ENCODE results near the gene ANKRD27. TPM values are rescaled to one million over a fixed set of nuclear protein-coding genes. Genes with fewer than 3 reads are reported as not detected.

Gene ANKRD27
- total and polyA plus RNA-seq, 7 donors: 6.3 to 43.3 (median 16.9) TPM

DNA sequence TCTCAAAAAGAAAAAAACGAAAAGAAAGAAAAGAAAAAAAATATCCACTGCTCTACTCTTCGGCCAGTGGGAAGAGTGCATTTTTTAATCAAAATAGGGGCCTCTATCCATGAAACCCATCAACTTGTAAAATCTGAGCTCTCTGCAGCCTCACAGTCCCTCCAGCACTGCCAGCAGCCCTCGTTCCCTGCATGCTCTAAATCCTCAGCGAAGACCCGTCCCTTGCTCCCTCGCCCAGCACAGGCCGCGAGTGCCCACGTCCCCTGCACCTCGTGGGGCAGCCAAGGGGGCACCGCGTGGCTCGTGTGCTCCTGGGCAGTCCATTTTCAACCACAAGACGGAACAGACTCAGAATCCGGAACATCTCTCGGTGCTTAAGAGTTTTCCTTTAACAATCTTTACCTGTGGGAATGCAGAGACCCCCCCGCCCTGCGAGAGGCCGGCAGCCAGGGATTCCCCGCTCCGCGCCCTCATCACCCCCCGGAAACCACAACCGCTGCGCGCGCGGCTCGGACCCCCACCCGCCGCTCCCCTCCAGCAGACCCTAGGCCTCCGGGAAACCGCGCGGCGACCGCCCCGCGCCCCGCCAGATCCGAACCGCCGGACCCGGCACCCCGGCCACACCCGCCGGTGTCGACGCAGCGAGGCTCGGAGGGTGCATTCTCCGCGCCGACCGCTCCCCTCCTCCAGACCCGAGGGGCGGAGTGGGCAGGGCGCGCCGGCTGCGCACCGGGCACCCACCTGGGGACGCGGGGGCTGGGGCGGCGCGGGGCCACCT is 638 bp downstream of the ANKRD27 start:
- 2 to 3% (median 2%) methylated on average over 47 to 67 of the region's 67 CpGs for WGBS, 3 donors
- H3K4me1 ChIP-seq: peaks cover 29% of the 10 kb centered on the region
- DNase-seq (no peak), ATAC-seq (no peak)
- peaks cover 0 to 3% (median 0%) of the 10 kb centered on the region in 3 donors for H3K27me3 ChIP-seq (ENCODE audit: insufficient read depth in 3 of 3, low read length in 2 of 3)
- intact Hi-C loops (cut with DNase I): loop anchor here in 1 of 2 donors (10.0 kb wide), 2 partner anchors 90 to 270 kb away; partner anchors contain the start of genes DPY19L3 and PDCD5
- peak overlapping the region; percentile 99 for H3K4me3 ChIP-seq
- peak overlapping the region; percentile 96 for H3K27ac ChIP-seq
- H3K36me3 ChIP-seq (ENCODE audit: insufficient read depth in 1 of 2, low read depth in 1 of 2): no peaks in the 10 kb centered on the region
- no peaks in the 10 kb centered on the region for H3K9me3 ChIP-seq
- TF ChIP-seq, protein P1, sequence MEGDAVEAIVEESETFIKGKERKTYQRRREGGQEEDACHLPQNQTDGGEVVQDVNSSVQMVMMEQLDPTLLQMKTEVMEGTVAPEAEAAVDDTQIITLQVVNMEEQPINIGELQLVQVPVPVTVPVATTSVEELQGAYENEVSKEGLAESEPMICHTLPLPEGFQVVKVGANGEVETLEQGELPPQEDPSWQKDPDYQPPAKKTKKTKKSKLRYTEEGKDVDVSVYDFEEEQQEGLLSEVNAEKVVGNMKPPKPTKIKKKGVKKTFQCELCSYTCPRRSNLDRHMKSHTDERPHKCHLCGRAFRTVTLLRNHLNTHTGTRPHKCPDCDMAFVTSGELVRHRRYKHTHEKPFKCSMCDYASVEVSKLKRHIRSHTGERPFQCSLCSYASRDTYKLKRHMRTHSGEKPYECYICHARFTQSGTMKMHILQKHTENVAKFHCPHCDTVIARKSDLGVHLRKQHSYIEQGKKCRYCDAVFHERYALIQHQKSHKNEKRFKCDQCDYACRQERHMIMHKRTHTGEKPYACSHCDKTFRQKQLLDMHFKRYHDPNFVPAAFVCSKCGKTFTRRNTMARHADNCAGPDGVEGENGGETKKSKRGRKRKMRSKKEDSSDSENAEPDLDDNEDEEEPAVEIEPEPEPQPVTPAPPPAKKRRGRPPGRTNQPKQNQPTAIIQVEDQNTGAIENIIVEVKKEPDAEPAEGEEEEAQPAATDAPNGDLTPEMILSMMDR (IDR thresholded peaks at IDR 0.05): no peak

DNA sequence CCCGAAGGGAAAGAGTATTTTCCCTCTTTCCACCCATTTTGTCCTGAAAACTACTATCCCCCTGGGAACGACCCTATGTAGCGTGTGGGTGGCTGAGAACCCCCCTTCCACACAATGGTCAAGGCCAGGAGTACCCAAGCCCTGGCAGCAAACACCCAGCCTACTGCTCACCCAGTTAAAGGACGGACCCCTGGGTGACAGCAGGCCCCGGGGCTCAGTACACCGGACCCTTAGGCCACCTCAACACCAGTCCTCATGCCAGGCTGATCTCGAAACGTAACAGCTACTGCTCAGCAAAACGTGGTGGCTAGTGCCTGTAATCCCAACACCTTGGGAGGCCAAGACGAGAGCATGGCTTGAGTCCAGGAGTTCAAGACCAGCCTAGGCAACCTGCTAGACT is 1.4 kb downstream of the ANKRD27 start:
- intact Hi-C loops (cut with DNase I): loop anchor here in 1 of 2 donors (10.0 kb wide), 2 partner anchors 89 to 269 kb away; partner anchors contain the start of genes DPY19L3 and PDCD5
- no peaks in the 10 kb centered on the region for H3K36me3 ChIP-seq (ENCODE audit: insufficient read depth in 1 of 2, low read depth in 1 of 2)
- H3K4me1 ChIP-seq: peaks cover 30% of the 10 kb centered on the region
- H3K27me3 ChIP-seq (ENCODE audit: insufficient read depth in 3 of 3, low read length in 2 of 3): peaks cover 0 to 3% (median 0%) of the 10 kb centered on the region in 3 donors
- H3K27ac ChIP-seq: no peak overlapping the region
- DNase-seq (peak in 1 of 2 donors; percentile 36), ATAC-seq (no peak)
- peak overlapping the region; percentile 99 for H3K4me3 ChIP-seq
- WGBS, 3 donors: 65 to 84% (median 69%) methylated on average over 10 of the region's 10 CpGs
- TF ChIP-seq, protein P1 (IDR thresholded peaks at IDR 0.05): no peak
- no peaks in the 10 kb centered on the region for H3K9me3 ChIP-seq

DNA sequence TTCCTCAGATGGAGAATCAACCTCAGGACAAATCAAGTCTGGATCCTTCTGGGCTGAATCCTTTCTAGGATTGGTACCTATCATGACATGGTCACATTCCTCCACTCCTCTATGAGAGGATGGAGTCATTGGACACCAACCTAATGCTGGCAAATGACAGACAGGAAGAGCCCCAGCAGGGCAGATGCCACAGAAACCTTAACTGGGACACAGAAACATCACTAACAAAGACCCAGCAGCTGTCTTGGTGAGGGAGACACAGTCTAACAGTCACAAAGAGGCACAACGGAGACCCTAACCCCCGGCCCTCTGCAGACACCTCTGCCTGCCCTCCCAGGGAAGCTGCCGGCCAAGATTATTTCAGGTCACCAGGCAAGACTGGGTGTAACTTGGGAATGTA is 2.1 kb downstream of the ANKRD27 start:
- peaks cover 0 to 3% (median 0%) of the 10 kb centered on the region in 3 donors for H3K27me3 ChIP-seq (ENCODE audit: insufficient read depth in 3 of 3, low read length in 2 of 3)
- ATAC-seq (no peak), DNase-seq (peak in 1 of 2 donors; percentile 34)
- H3K27ac ChIP-seq: no peak overlapping the region
- H3K4me3 ChIP-seq: peak overlapping the region; percentile 22
- peaks cover 33% of the 10 kb centered on the region for H3K4me1 ChIP-seq
- no peaks in the 10 kb centered on the region for H3K9me3 ChIP-seq
- H3K36me3 ChIP-seq (ENCODE audit: insufficient read depth in 1 of 2, low read depth in 1 of 2): no peaks in the 10 kb centered on the region
- TF ChIP-seq, protein P1 (IDR thresholded peaks at IDR 0.05): no peak
- intact Hi-C loops (cut with DNase I): loop anchor here in 1 of 2 donors (10.0 kb wide), 2 partner anchors 88 to 268 kb away; partner anchors contain the start of genes DPY19L3 and PDCD5
- 54 to 74% (median 65%) methylated on average over 3 of the region's 3 CpGs for WGBS, 3 donors

DNA sequence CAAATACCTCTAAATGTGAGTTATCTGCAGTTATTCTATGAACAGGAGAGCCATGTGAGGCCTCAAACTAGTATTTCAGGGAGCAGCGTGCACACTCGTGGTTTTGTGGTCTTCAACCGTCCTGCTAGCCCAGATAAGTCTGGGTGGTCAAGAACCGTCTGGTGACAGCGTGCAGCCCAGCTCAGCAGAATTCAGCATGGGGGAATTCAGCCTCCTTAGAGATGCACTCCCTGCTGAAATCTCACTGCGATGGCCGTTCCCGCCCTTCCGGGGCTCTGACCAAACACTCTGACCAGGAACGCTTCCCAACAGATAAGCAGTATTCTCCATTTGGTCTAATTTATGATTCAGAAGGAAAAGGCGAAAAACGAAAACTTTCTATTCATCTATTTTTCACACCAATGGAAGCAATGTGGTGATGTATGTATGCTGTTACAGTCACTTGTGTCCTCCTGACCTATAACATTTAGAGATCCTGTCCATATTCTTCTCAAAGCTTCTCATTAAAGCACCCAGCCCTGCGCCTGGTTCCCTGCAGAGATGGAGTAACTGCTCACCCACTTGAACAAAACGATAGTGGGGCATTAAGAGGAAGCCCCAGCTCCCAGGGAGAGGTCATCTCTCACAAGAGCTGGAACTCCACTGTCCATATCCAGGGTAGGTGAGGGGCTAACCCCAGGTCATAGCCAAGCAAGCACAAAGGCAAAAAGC is 2.9 kb downstream of the ANKRD27 start:
- peaks cover 36% of the 10 kb centered on the region for H3K4me1 ChIP-seq
- peaks cover 0 to 3% (median 0%) of the 10 kb centered on the region in 3 donors for H3K27me3 ChIP-seq (ENCODE audit: insufficient read depth in 3 of 3, low read length in 2 of 3)
- H3K4me3 ChIP-seq: no peak overlapping the region
- WGBS, 3 donors: 73 to 85% (median 76%) methylated on average over 14 of the region's 14 CpGs
- intact Hi-C loops (cut with DNase I): loop anchor here in 1 of 2 donors (10.0 kb wide), 2 partner anchors 87 to 267 kb away; partner anchors contain the start of genes DPY19L3 and PDCD5
- DNase-seq (peak in 1 of 2 donors; percentile 19), ATAC-seq (no peak)
- peaks cover 0 to 5% of the 10 kb centered on the region in 2 donors for H3K36me3 ChIP-seq (ENCODE audit: insufficient read depth in 1 of 2, low read depth in 1 of 2)
- TF ChIP-seq, protein P1 (IDR thresholded peaks at IDR 0.05): no peak
- H3K9me3 ChIP-seq: no peaks in the 10 kb centered on the region
- no peak overlapping the region for H3K27ac ChIP-seq

Measured in psoas muscle (tissue), 8 donors.